NCI-H2029 treated with DMSO at 0.1 percent for 48 hours (cell line): Measurements from ENCODE around the gene KLK7.
"Not testable (repeated sequence)": the region's sequence is repeated elsewhere in the genome, so short reads cannot be mapped to it uniquely, and the experiment has no call there.

Experiments used
- DNase-seq: peaks from one replicate; lab custom pipeline; 2025; lab: John Stamatoyannopoulos, UW

The KLK7 gene

DNA sequence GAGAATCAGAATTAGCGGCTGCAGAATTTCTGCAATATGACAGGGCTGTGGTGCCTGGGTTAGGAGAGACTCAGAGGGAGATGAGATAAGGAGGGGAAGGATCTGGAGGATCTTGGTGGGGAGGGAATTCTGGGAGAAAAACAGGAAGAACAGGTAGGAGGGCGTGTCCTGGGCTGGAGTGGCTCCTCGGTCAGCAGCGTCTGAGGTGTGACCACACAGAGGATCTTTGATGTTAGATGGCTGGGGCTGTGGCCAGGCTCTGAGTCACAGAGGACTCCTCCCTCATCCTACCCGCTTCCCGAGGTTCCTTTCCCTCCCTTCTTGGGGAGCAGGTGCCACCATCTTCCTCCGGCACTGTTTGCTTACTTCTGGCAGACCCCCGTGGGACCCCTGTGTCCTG, 8.0 kb downstream of the KLK7 start:
- no peak for DNase-seq

DNA sequence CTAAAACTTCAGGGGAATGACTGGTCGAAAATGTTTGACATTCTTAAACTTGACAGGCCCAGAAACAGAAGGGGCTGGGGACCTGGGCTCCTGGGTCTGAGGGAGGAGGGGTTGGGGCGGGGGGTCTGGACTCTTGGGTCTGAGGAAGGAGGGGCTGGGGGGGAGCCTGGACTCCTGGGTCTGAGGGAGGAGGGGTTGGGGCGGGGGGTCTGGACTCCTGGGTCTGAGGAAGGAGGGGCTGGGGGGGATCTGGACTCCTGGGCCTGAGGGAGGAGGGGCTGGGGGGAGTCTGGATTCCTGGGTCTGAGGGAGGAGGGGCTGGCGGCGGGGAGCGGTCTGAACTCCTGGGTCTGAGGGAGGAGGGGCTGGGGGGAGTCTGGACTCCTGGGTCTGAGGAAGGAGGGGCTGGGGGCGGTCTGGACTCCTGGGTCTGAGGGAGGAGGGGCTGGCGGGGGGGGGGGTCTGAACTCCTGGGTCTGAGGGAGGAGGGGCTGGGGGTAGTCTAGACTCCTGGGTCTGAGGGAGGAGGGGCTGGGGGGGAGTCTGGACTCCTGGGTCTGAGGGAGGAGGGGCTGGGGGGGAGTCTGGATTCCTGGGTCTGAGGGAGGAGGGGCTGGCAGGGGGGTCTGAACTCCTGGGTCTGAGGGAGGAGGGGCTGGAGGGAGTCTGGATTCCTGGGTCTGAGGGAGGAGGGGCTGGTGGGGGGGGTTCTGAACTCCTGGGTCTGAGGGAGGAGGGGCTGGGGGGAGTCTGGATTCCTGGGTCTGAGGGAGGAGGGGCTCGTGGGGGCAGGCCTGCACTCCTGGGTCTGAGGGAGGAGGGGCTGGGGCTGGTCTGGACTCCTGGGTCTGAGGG, 8.8 kb downstream of the KLK7 start:
- DNase-seq, result no peak

DNA sequence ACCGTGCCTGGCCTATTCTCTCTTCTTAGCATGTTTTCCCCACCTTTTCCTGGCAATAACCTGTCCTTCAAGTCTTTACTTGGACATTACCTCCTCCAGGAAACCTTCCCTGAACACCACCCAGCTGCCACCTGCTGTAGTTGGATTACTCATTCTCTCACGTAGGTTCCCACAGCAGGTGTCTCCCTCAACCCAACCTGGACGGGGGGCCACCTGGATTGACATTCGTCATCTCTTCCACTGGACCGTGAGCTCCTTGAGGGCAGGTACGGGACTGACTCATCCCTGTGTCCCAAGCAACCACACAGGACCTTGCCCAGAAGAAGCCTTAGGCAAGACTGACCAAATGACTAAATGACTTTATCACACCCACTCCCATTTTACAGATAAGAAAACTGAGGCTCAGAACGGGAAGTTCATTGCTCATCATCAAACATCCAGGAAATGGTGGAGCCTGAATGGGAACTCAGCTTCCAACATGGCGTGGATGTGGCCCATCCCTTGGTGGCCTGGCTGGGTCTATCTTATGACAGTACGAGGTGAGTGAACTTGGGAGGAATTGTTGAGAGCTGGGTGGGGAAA, 10.8 kb downstream of the KLK7 start:
- no peak for DNase-seq

DNA sequence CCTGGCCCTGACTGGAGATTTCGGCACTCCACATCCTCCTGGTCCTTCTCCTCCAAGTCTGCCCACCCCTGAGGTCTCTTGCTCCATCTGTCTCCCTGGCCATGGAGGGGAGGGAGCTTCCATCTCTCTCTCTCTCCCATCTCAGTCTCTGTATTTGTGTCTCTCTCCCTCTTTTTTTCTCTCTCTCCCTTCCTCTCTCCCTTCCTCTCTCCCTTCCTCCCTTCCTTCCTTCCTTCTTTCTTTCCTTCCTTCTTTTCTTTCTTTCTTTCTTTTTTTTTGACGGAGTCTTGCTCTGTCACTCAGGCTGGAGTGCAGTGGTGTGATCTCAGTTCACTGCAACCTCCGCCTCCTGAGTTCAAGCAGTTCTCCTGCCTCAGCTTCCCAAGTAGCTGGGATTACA, 13.9 kb downstream of the KLK7 start:
- DNase-seq, result not testable (repeated sequence)

DNA sequence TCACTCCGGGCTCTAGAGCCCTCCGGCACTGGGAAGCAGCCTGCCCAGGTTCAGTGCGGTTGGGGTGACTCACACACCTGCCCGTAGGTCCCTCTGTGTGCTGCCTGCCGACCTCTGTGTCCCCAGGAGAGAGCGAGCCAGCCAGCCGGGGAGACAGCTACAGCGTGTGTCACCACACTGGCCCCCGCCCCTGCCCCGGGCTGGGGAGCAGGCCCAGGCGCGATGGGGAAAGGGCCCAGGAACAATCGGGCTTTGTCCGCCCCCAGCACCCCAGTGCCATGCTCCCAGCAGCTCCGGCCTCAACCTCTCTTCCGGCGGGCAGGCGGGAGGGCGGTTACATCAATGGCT, 14.3 kb downstream of the KLK7 start, which contains the start of gene KLK6:
Gene KLK6, minus strand, starts transcription at position 179 of the 348 bp plus-strand sequence. CDS start 1,487 bp downstream, outside the sequence.
- DNase-seq, result no peak

DNA sequence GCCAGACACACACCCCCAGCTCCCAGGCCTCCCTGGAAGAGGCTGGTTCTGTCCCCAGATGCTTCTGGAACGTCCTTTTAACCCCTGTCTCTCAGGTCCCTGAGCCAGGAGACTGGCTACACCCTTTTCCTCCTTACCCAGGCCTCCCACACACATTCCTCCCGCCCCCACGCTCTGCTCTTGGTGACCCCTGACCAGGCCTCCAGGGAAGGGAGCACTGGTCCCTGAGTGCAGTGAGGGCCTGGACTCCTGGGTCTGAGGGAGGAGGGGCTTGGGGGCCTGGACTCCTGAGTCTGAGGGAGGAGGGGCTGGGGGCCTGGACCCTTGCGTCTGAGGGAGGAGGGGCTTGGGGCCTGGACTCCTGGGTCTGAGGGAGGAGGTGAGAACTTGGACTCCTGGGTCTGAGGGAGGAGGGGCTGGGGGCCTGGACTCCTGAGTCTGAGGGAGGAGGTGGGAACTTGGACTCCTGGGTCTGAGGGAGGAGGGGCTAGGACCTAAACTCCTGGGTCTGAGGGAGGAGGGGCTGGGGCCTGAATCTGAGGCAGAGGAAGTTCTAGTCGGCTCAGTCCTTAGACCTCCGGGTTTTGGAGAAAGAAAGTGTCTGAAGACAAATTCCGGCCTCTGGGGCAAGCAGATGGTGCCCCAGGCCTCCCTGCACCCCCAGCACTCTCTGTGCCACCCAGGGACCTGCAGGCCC, 14.9 kb downstream of the KLK7 start:
- no peak for DNase-seq

DNA sequence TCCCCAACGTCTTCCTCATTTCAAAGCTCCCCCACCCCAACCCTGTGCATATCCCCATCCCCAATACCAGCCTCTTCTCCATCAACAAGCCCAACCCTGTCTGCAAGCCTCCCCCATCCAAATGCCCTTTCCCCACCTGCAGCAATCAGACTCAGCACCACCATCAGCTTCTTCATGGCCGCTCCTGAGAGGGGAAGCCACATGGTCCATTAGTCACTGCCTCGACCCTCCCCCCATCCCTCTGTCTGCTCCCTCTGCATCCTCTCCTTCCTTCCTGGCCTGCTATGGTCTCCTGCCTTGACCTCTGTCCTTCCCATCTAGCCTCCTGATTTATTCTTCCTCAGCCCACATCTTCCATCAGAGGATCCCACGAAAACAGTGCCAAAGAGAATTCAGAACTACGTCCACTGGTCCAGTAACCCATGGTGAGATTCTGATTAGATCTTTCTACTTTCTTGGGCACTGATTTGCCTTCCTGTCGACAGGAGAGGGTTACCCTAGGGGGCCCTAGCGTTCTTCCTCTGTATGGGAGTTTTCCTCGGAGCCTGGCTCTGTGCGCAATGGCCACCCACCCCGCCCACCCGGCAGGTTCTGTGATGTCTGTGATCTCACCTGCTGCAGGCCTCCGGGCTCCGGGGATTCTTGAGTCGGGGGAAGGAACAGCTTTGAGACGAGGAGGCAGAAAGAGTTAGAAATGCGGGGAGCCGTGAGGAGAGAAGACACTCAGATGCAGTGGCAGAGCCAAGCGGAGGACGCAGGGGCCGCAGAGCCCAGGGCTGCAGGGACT, 15.6 kb downstream of the KLK7 start:
- no peak for DNase-seq

DNA sequence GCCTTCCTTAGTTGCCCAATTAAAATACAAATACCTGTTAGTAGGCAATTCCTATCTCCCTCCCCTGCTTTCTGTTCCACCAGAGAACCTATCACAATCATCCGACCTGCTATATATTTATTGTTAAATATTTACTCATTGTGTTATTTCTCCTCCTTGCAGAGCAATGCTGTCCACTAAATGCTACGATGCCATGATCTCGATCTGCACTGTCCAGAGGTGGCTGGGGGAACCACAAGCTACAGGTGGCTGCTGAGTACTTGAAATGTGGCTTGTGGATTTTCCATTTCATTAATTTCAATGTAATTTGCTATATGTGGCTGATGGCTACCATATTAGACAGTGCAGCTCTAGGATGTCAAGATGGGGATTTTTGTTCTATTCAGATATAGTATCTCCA, 19.5 kb downstream of the KLK7 start:
- DNase-seq, result no peak

DNA sequence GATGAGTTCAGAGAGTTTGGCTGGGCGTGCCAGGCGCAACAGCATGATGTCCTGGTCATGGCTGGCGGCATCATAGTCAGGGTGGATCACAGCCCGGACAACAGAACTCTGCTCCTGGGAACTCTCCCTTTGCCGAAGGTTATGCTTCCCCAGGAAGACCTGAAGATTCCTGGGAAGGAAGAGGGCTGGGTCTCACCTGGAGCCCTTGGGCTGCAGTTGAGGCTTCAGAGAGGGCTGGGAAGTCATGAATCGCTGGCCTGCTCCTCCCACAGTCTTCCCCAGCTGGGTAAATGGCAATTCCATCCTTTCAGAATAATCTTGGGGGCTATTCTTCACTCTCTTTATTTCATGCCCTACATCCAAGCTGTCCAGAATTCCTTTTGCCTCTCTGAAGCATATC, 20.3 kb downstream of the KLK7 start:
- no peak for DNase-seq

DNA sequence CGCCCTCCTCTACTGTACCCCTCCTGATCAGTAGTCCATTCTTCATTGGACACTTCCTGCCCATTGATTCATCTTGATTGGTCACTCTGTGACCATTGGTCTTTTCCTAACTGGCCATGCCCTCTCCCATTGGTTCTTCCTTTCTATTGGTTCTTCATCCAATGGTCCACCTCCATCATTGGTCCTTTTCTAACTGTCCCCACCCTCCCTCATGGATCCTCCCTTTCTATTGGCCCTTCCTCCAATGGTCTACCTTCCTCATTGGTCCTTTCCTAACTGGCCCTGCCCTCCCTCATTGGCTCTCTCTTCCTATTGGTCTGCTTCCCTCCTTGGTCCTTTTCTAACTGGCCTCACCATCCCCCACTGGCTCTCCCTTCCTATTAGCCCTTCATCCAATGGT, 21.5 kb downstream of the KLK7 start:
- DNase-seq, result no peak

DNA sequence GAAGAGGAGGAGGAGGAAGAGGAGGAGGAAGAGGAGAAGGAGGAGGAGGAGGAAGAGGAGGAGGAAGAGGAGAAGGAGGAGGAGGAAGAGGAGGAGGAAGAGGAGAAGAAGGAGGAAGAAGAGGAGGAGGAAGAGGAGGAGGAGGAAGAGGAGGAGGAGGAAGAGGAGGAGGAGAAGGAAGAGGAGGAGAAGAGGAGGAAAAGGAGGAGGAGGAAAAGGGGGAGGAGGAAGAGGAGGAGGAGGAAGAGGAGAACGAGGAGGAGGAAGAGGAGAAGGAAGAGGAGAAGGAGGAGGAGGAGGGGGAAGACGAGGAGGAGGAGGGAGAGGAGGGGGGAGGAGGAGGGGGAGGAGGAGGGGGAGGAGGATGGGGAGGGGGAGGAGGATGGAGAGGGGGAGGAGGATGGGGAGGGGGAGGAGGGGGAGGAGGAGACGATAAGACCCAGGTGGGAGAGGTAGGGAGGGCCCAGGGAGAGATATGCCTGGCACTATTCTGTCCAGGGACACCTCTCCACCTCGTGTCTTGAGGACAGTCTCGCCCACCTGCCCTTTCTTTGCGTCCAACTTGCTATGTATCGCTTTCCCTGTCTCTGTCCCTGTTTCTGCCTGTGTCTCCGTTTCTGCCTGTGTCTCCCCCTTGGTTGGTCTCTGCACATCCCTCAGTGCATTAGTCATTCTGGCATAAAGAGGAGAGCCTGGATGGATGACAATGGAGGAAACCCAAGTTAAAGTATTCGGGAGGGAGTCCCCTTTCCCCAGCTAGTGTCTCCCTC, 23.8 kb downstream of the KLK7 start:
- DNase-seq, result no peak

DNA sequence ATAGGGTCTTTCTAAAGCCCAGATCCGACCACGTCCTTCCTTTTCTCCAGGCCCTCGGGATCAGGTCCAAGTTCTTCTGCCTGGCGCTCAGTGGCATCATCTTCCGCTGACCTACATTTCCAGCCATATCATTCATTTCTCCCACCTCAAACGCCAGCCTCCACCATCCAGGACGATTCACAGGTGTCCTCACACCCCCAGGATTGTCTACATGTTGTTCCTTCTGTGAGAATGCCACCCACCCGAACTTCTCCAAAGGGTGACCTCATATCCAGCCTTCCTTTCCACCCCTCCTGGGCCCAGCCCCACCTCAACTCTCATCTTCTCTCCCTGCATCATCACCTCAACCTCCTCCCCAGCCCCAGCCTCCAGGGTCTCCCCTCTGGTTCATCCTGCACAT, 26.1 kb downstream of the KLK7 start:
- no peak for DNase-seq

DNA sequence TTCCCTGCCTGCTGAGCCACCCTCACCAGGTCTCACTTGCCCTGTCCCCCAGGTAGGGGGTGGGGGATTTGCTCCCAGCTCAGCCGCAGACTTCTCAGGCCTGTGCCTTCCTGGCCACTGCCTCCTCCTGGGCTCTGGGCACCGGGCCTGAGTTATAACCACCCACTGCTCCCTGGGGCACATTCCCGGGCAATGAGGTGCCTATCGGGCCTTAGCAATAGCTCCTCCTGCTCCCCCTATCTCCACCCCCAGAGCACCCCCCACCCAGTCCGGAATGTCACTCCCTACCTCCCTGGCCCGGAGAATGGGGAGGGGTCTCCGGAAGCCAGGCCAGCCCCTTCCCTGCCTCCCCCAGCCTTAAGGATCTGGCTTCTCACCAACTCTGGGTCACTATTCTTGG, 30.8 kb downstream of the KLK7 start, which contains the start of gene KLK5:
Gene KLK5, minus strand, starts transcription at position 129 of the 400 bp plus-strand sequence. CDS start 381 bp downstream, outside the sequence.
- DNase-seq, result no peak

DNA sequence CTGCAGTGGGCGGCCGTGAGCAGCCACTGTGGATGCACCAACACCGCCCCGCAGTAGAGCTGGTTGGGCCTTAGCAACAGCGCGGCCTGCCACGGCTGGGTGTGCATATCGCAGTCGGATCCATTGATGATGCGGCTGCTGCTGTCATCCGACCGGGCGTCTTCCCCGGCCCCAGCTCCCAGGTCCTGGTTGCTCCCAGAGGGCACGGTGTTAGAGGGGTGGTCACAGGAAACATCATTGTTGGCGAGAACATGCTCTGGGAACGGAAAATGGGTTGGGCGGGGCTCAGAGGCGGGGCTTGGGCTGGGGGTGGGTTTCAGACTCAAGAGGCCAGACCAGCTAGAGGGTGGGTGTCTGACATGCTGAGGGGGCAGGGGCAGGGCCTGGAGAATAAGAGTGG, 33.9 kb downstream of the KLK7 start:
- DNase-seq, result no peak

DNA sequence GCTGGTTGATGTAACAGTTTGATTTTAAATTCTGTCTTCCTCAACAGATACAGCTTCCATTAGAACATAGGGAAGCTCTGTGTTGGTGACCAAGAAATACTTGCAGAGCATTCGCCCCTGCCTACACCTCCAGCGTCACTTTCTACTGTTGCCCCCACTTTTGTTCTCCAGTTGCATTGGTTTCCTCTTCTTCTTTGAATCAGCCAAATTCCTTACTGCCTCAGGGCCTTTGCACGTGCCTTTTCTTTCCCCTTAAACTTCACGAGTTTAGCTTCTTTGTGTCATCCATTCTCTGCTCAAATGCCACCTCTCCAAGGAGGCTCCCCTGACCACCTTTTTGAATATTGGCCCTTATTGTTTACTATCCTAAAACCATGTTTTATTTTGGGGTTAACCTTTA, 36.6 kb downstream of the KLK7 start:
- DNase-seq, result no peak

DNA sequence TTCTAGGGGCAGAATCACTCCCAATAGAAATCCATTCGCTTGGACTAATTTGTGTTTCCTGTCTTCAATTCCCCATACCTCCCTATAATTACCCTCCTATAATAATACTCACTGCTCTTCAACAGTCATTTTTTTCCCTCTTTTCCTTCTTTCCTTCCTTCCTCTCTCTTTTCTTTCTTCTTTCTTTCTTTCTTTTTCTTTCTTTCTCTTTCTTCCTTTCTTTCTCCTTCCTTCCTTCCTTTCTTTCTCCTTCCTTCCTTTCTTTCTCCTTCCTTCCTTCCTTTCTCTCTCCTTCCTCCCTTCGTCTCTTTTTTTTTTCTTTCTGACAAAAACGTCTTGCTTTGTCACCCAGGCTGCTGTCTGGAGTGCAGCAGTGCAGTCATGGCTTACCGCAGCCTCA, 38.9 kb downstream of the KLK7 start:
- DNase-seq, result no peak

DNA sequence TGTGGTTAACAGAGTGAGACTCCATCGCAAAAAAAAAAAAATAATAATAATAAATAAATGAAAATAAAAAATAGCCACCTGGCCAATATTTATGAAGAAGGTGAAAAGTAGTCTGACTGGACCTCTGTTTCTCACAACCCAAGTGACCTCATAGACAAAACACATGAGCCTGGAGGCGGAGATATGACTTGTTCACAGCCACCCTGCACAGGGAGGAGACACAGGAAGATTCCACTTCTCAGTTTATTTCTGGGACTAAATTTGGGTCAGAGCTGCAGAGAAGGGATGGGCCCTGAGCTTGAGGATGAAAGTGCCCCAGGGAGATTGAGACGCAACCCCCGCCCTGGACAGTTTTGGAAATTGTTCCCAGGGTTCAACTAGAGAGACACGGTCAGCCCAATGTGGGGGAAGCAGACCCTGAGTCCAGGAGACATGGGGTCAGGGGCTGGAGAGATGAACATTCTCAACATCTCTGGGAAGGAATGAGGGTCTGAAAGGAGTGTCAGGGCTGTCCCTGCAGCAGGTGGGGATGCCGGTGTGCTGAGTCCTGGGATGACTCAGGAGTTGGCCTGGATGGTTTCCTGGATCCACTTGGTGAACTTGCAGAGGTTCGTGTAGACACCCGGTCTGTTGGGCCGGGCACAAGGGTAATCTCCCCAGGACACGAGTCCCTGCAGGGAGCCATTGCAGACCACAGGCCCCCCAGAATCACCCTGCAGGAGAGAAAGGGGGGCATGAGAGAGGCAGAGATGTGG, 40.5 kb downstream of the KLK7 start:
- no peak for DNase-seq

DNA sequence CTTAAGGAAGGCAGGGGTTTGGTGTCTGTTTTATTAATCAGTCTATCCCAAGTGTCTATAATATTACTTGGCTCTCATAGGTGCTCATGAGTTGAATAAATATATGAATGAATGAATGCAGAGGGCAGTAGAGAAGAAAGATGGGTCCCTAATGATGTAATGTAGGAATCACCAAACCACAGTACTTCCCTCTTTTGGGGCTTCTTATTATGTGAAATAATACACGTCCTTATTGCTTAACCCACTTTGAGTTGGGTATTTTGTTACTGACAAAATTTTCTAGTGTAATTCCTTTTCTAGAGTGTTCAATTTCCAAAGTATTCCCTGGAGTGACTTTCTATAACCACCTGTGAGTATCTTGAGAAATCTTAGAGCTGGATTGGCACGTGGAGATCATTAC, 44.1 kb downstream of the KLK7 start:
- DNase-seq, result no peak

DNA sequence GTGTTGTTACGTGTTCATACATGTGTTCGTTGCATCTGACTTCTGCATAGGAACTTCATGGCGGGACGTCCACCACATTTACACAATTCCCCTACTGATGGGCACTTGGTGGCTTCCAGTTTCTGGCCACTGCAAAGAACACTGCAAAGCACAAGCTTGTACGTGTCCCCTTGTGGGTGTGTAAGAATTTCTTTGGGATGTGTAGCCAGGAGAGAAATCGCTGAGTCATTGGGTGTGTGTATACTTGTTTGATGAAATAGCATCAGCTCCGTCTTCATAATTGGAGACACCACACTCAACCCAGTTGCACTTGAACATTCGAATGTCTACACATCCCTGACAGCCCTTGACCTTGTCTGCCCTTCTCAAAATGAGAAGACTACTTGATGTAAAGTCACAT, 50.1 kb downstream of the KLK7 start:
- DNase-seq, result no peak

DNA sequence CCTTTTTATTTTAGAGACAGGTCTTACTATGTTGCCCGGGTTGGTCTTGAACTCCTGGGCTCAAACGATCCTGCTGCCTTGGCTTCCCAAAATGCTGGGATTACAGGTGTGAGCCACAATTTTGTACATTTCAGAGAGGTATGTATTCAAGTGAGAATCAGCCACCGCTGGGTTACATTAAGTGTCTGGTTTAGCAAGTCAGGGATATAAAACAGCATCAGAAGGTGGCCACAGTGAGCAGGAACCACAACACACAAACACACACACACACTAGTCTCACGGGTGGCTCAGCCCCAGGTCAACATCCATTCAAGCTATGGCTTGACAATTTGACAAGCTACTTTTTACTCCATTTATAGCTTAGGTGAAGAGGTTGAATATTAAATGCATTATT, 51.0 kb downstream of the KLK7 start:
- DNase-seq, result no peak
